ENCODE results near the gene LCNL1.

- no peak for TF ChIP-seq MAX (IDR thresholded peaks at IDR 0.05)
- no peak for TF ChIP-seq CTCF (IDR thresholded peaks at IDR 0.05; ENCODE audit: low read depth, low read length, missing input control)
- TF ChIP-seq SP1 (IDR thresholded peaks at IDR 0.05), result no peak
- no peak for TF ChIP-seq JUND (IDR thresholded peaks at IDR 0.05)
- TF ChIP-seq ATF3 (IDR thresholded peaks at IDR 0.05), result no peak
- no peak for TF ChIP-seq RAD21 (IDR thresholded peaks at IDR 0.05)
- TF ChIP-seq RXRA (IDR thresholded peaks at IDR 0.05), result no peak
These were observed 22.4 kb upstream of the LCNL1 start for GRCh38 chr9:136960212-136960937.
